Measurements from ENCODE around the gene ARPC2. TPM values are rescaled to one million over a fixed set of nuclear protein-coding genes. Genes with fewer than 3 reads are reported as not detected.
"Not testable (repeated sequence)": the region's sequence is repeated elsewhere in the genome, so short reads cannot be mapped to it uniquely, and the experiment has no call there.

ARPC2 gene
- 100 to 1,000 TPM; 262 to 322 (median 313) TPM for total RNA-seq
- long read RNA-seq, donor 1, transcript ARPC2-201 (10 exons, 1,605 nt) = minor isoform, 15 of 423 reads
- long read RNA-seq, donor 1, transcript ARPC2-202 (11 exons, 1,505 nt) = major isoform, 366 of 423 reads
- long read RNA-seq, donor 1, partial matches to known transcripts = 25 of 423 reads
- long read RNA-seq, donor 1, other reads (novel, unspliced or antisense) = 14 of 423 reads
- long read RNA-seq, donor 2, transcript ARPC2-201 (10 exons, 1,605 nt) = minor isoform, 8 of 478 reads
- long read RNA-seq, donor 2, transcript ARPC2-202 (11 exons, 1,505 nt) = major isoform, 353 of 478 reads
- long read RNA-seq, donor 2, partial matches to known transcripts = 89 of 478 reads
- long read RNA-seq, donor 2, other reads (novel, unspliced or antisense) = 23 of 478 reads

- peak; percentile 98 for ATAC-seq
- peaks cover 42% of the 10 kb centered on the region for H3K4me1 ChIP-seq (ENCODE audit: low read depth)
- H3K4me3 ChIP-seq = peak within 1 kb of the TSS; percentile 93
- intact Hi-C loops (cut with DNase I, micrococcal nuclease) = no loop called here
- H3K36me3 ChIP-seq (ENCODE audit: low read depth) = no peaks in the 10 kb centered on the region
- no peaks in the 10 kb centered on the region for H3K9me3 ChIP-seq
- DNase-seq = peak; percentile 96 to 98 (median 97)
- no peak for TF ChIP-seq CTCF (IDR thresholded peaks at IDR 0.05)
These were observed at the start of gene ARPC2 for GRCh38 chr2:218216674-218217359. ARPC2 (plus strand) TSS chr2:218217189; CDS start chr2:218217471, 282 bp downstream.

- Histone ChIP-seq H3K4me3 (no peak overlapping the region), H3K36me3 (ENCODE audit: low read depth) (no peaks in the 10 kb centered on the region), H3K9me3 (no peaks in the 10 kb centered on the region), H3K4me1 (ENCODE audit: low read depth) (no peaks in the 10 kb centered on the region)
- TF ChIP-seq CTCF (IDR thresholded peaks at IDR 0.05) = no peak
- intact Hi-C loops (cut with DNase I, micrococcal nuclease) = no loop called here
- no peak for DNase-seq
- ATAC-seq = no peak
These were observed 49.0 kb upstream of the ARPC2 start for GRCh38 chr2:218168016-218168415.

- Histone ChIP-seq H3K36me3 (ENCODE audit: low read depth) (no peaks in the 10 kb centered on the region), H3K4me1 (ENCODE audit: low read depth) (no peaks in the 10 kb centered on the region), H3K4me3 (no peak overlapping the region), H3K9me3 (no peaks in the 10 kb centered on the region)
- intact Hi-C loops (cut with DNase I, micrococcal nuclease) = no loop called here
- ATAC-seq = peak; percentile 54
- DNase-seq = peak in 2 of 3 donors; percentile 40 to 84
- TF ChIP-seq CTCF (IDR thresholded peaks at IDR 0.05) = peak; percentile 32
These were observed 48.1 kb upstream of the ARPC2 start for GRCh38 chr2:218168635-218169462.

GRCh38 chr2:218169757-218170546 lies 47.0 kb upstream of the ARPC2 start:
- no peaks in the 10 kb centered on the region for H3K4me1 ChIP-seq (ENCODE audit: low read depth)
- H3K36me3 ChIP-seq (ENCODE audit: low read depth) = no peaks in the 10 kb centered on the region
- peak; percentile 66 for ATAC-seq
- DNase-seq = no peak
- intact Hi-C loops (cut with DNase I, micrococcal nuclease) = no loop called here
- no peak overlapping the region for H3K4me3 ChIP-seq
- no peaks in the 10 kb centered on the region for H3K9me3 ChIP-seq
- TF ChIP-seq CTCF (IDR thresholded peaks at IDR 0.05) = no peak

GRCh38 chr2:218171744-218172143 lies 45.2 kb upstream of the ARPC2 start:
- DNase-seq; H3K4me1 ChIP-seq (ENCODE audit: low read depth); ATAC-seq; H3K36me3 ChIP-seq (ENCODE audit: low read depth); intact Hi-C loops (cut with DNase I, micrococcal nuclease); H3K9me3 ChIP-seq; H3K4me3 ChIP-seq: not testable (repeated sequence)
